ENCODE data around the gene TBL1X.

TBL1X gene

GRCh38 chrX:9578083-9578779, 113.4 kb downstream of the TBL1X start:
- peak in 42 of 56 donors; percentile 2 to 72 (median 26) for DNase-seq

GRCh38 chrX:9581771-9582385, 117.0 kb downstream of the TBL1X start:
- DNase-seq = peak in 1 of 56 donors; percentile 8

GRCh38 chrX:9582956-9583355, 118.1 kb downstream of the TBL1X start:
- DNase-seq = no peak

- no peak for DNase-seq
These were observed 122.1 kb downstream of the TBL1X start for GRCh38 chrX:9586992-9587392.

GRCh38 chrX:9587642-9588041, 122.8 kb downstream of the TBL1X start:
- no peak for DNase-seq

- DNase-seq = no peak
These were observed 126.6 kb downstream of the TBL1X start for GRCh38 chrX:9591496-9591895.

GRCh38 chrX:9593756-9594155, 128.9 kb downstream of the TBL1X start:
- DNase-seq = no peak

GRCh38 chrX:9595174-9595573, 130.3 kb downstream of the TBL1X start:
- no peak for DNase-seq

- no peak for DNase-seq
These were observed 132.0 kb downstream of the TBL1X start for GRCh38 chrX:9596837-9597236.

- DNase-seq = no peak
These were observed 132.6 kb downstream of the TBL1X start for GRCh38 chrX:9597361-9598035.

- DNase-seq = peak in 2 of 56 donors; percentile 10 to 20
These were observed 133.5 kb downstream of the TBL1X start for GRCh38 chrX:9598344-9598743.

GRCh38 chrX:9604111-9604907, 139.5 kb downstream of the TBL1X start:
- DNase-seq = peak in 53 of 56 donors; percentile 1 to 83 (median 48)

- no peak for DNase-seq
These were observed 140.0 kb downstream of the TBL1X start for GRCh38 chrX:9604908-9605306.

GRCh38 chrX:9605484-9605883, 140.6 kb downstream of the TBL1X start:
- no peak for DNase-seq

- no peak for DNase-seq
These were observed 142.1 kb downstream of the TBL1X start for GRCh38 chrX:9606971-9607370.

- no peak for DNase-seq
These were observed 144.6 kb downstream of the TBL1X start for GRCh38 chrX:9609499-9609898.

- no peak for DNase-seq
These were observed 145.1 kb downstream of the TBL1X start for GRCh38 chrX:9609987-9610386.

- DNase-seq = no peak
These were observed 146.0 kb downstream of the TBL1X start for GRCh38 chrX:9610771-9611392.

- DNase-seq = no peak
These were observed 146.7 kb downstream of the TBL1X start for GRCh38 chrX:9611436-9612145.

- no peak for DNase-seq
These were observed 147.3 kb downstream of the TBL1X start for GRCh38 chrX:9612146-9612505.

GRCh38 chrX:9614016-9614415, 149.2 kb downstream of the TBL1X start:
- no peak for DNase-seq
